A673 (cell line): Measurements from ENCODE around the gene DOCK1. TPM values are rescaled to one million over a fixed set of nuclear protein-coding genes. Genes with fewer than 3 reads are reported as not detected.

Experiments used
- BruUV-seq: library from RNA; stranded (reverse); fragments of 400-500 nt; replicated peaks from 2 replicates; lab custom pipeline; 2021; lab: Mats Ljungman, UMichigan
- CTCF ChIA-PET: fragments of 300-600 bp; sonication (Branson Sonifier 250); formaldehyde crosslinking; loops from one replicate; lab custom pipeline; 2022; ENCODE audit warnings: antibody characterized with exemption; lab: Charles Lee
- POLR2A ChIA-PET: fragments of 300-600 bp; sonication (Branson Sonifier 250); formaldehyde crosslinking; loops from one replicate; lab custom pipeline; 2022; ENCODE audit warnings: antibody characterized with exemption; ENCODE audit not compliant: low non-redundant PET; lab: Charles Lee
- DNase-seq: peaks from one replicate; pipeline ENCODE4 v3.0.0-alpha.2; 2015; ENCODE audit warnings: low spot score
- H3K27ac ChIP-seq: fragments of 200-600 bp; sonication (generic); 2 replicates; pipeline ENCODE4 v1.5.1; 2016; ENCODE audit warnings: mixed run types, low read depth, mild to moderate bottlenecking, mixed read lengths, antibody characterized with exemption, low read length; ENCODE audit not compliant: poor library complexity, severe bottlenecking
- H3K27me3 ChIP-seq: fragments of 200-600 bp; sonication (generic); replicated peaks from 2 replicates; pipeline ENCODE4 v1.6.1; 2017; ENCODE audit warnings: mixed run types, low read depth, mild to moderate bottlenecking, mixed read lengths, antibody characterized with exemption, low read length; ENCODE audit not compliant: insufficient read depth, poor library complexity
- H3K36me3 ChIP-seq: fragments of 200-600 bp; sonication (generic); 2 replicates; pipeline ENCODE4 v1.6.1; 2016; ENCODE audit warnings: mixed run types, mild to moderate bottlenecking, mixed read lengths, antibody characterized with exemption, low read length; ENCODE audit not compliant: insufficient read depth, poor library complexity, severe bottlenecking
- H3K4me1 ChIP-seq: fragments of 200-600 bp; sonication (generic); 2 replicates; pipeline ENCODE4 v1.6.1; 2017; ENCODE audit warnings: mixed run types, mild to moderate bottlenecking, mixed read lengths, antibody characterized with exemption, low read length; ENCODE audit not compliant: insufficient read depth, poor library complexity, severe bottlenecking
- H3K4me3 ChIP-seq: fragments of 200-600 bp; sonication (generic); 2 replicates; pipeline ENCODE4 v1.5.1; 2016; ENCODE audit warnings: low read depth, mixed run types, mild to moderate bottlenecking, mixed read lengths, low read length; ENCODE audit not compliant: poor library complexity, severe bottlenecking
- H3K9me3 ChIP-seq: fragments of 200-600 bp; sonication (generic); 2 replicates; pipeline ENCODE4 v1.6.1; 2016; ENCODE audit warnings: mixed run types, low read depth, mild to moderate bottlenecking, mixed read lengths, antibody characterized with exemption, low read length; ENCODE audit not compliant: poor library complexity, severe bottlenecking
- CTCF ChIP-seq: fragments of 300-800, 200-600 bp; sonication (generic); conservative IDR thresholded peaks from 2 replicates; pipeline ENCODE4 v1.5.1; 2017; ENCODE audit warnings: low read depth, mild to moderate bottlenecking, antibody characterized with exemption, low read length, moderate library complexity, mixed read lengths
- EZH2 ChIP-seq: fragments of 200-600 bp; sonication (generic); IDR thresholded peaks from 2 replicates; pipeline ENCODE4 v1.6.1; 2017; ENCODE audit warnings: borderline replicate concordance, low read depth, mild to moderate bottlenecking, mixed read lengths, antibody characterized with exemption, low read length; ENCODE audit not compliant: poor library complexity, severe bottlenecking
- intact Hi-C: fragments of 100-400 bp; cut with micrococcal nuclease; formaldehyde crosslinking; loops from one replicate; pipeline ENCODE4 v1.10.0; 2022; ENCODE audit not compliant: unreplicated experiment
- total RNA-seq: library from RNA; stranded (reverse); gene quantifications from 2 replicates; pipeline ENCODE4 v1.2.3, GENCODE V29; 2021

Gene DOCK1
- total RNA-seq, 1 experiment from 2014 or later = 30.7 TPM

DNA sequence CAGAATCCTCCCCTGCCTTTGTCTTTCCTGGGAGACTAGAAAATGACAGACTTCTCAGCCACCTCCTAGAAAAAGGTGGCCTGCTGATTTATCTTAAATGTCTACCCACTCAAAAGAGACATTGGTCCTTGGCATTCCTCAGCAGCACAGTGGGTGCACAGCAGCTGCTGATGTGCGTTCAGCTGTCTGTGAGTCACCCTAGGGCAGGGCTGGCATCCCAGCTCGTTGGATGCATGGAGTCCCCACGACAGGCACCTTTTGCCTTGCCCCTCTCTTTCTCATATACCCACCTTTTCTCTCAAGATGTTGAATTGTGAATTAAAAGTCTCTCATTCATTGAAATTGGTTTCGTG lies 113.0 kb downstream of the DOCK1 start:
- ChIA-PET CTCF (no interaction called here), POLR2A (interaction anchor here (0.5 kb wide), 1 partner anchor 373 kb away, joined by 4 read pairs; no protein-coding TSS in a partner anchor)
- Histone ChIP-seq H3K9me3 (no peaks in the 10 kb centered on the region), H3K36me3 (no peaks in the 10 kb centered on the region), H3K4me3 (no peak overlapping the region), H3K27ac (no peak overlapping the region), H3K27me3 (no peaks in the 10 kb centered on the region), H3K4me1 (no peaks in the 10 kb centered on the region)
- intact Hi-C loops = no loop called here
- BruUV-seq = no TSS peak
- DNase-seq = no peak
- TF ChIP-seq EZH2 = no peak
- TF ChIP-seq CTCF = no peak

DNA sequence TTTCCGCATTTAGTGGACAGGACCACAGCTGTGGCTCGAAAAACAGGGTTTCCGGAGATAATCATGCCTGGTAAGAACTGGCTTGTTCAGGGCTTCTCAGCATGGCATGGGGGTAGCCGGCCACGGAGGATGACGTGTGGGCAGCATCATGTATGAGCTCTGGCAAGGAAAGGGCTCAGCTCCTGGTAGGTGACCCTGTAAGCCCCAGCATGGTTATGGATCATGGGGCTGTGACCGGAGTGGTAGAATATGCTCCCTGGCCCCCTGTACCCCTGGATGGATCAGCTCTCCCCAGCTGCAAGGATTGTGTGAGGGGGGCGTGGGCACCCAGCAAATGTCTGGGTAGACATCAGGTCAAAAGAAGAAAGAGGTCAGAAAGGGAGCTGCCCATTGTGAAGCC lies 113.5 kb downstream of the DOCK1 start:
- POLR2A ChIA-PET = no interaction called here
- H3K36me3 ChIP-seq = no peaks in the 10 kb centered on the region
- no peaks in the 10 kb centered on the region for H3K4me1 ChIP-seq
- intact Hi-C loops = no loop called here
- H3K9me3 ChIP-seq = no peaks in the 10 kb centered on the region
- no peak overlapping the region for H3K27ac ChIP-seq
- TF ChIP-seq EZH2 = no peak
- H3K4me3 ChIP-seq = no peak overlapping the region
- CTCF ChIA-PET = no interaction called here
- no peaks in the 10 kb centered on the region for H3K27me3 ChIP-seq
- no peak for DNase-seq
- no TSS peak for BruUV-seq

GRCh38 chr10:127020260-127020659 lies 115.0 kb downstream of the DOCK1 start:
- intact Hi-C loops = no loop called here
- CTCF ChIA-PET = no interaction called here

More at GRCh38 chr10:127020260-127020659, 115.0 kb downstream of the DOCK1 start:
- no peak overlapping the region for H3K27ac ChIP-seq
- H3K4me1 ChIP-seq = no peaks in the 10 kb centered on the region
- TF ChIP-seq CTCF (no peak), EZH2 (no peak)
- no TSS peak for BruUV-seq
- H3K27me3 ChIP-seq = no peaks in the 10 kb centered on the region
- DNase-seq = no peak
- H3K9me3 ChIP-seq = no peaks in the 10 kb centered on the region
- POLR2A ChIA-PET = no interaction called here
- H3K4me3 ChIP-seq = no peak overlapping the region
- H3K36me3 ChIP-seq = no peaks in the 10 kb centered on the region
